ENCODE data around the gene NUBP2.

The NUBP2 gene

GRCh38 chr16:1771188-1771863 lies 11.4 kb upstream of the NUBP2 start, which contains the start of gene NME3:
Gene NME3 (minus strand): TSS chr16:1771543. CDS start chr16:1771534, 9 bp downstream.
- peak; percentile 59 to 61 for DNase-seq (ENCODE audit: extremely low read depth in 1 of 2, low read depth in 1 of 2)

GRCh38 chr16:1771864-1772361 lies 10.8 kb upstream of the NUBP2 start:
- no peak for DNase-seq (ENCODE audit: extremely low read depth in 1 of 2, low read depth in 1 of 2)

- DNase-seq (ENCODE audit: extremely low read depth in 1 of 2, low read depth in 1 of 2) = peak in 1 of 2 donors; percentile 44
Observed at GRCh38 chr16:1772362-1772907, 10.3 kb upstream of the NUBP2 start, which contains the start of gene EME2. Gene EME2 (plus strand): TSS chr16:1772810. CDS start chr16:1773228, 418 bp downstream.

GRCh38 chr16:1772908-1773702 lies 9.7 kb upstream of the NUBP2 start, which contains the start of gene MRPS34:
Gene MRPS34 (minus strand): TSS chr16:1773134. CDS start chr16:1773119, 15 bp downstream.
- DNase-seq (ENCODE audit: extremely low read depth in 1 of 2, low read depth in 1 of 2) = peak; percentile 53 to 69

GRCh38 chr16:1773703-1774447 lies 8.9 kb upstream of the NUBP2 start:
- no peak for DNase-seq (ENCODE audit: extremely low read depth in 1 of 2, low read depth in 1 of 2)

- no peak for DNase-seq (ENCODE audit: extremely low read depth in 1 of 2, low read depth in 1 of 2)
Observed at GRCh38 chr16:1774448-1774780, 8.3 kb upstream of the NUBP2 start.

- DNase-seq (ENCODE audit: extremely low read depth in 1 of 2, low read depth in 1 of 2) = no peak
Observed at GRCh38 chr16:1775006-1775845, 7.5 kb upstream of the NUBP2 start.

- no peak for DNase-seq (ENCODE audit: extremely low read depth in 1 of 2, low read depth in 1 of 2)
Observed at GRCh38 chr16:1775846-1776671, 6.7 kb upstream of the NUBP2 start.

GRCh38 chr16:1776672-1776955 lies 6.1 kb upstream of the NUBP2 start:
- no peak for DNase-seq (ENCODE audit: extremely low read depth in 1 of 2, low read depth in 1 of 2)

- DNase-seq (ENCODE audit: extremely low read depth in 1 of 2, low read depth in 1 of 2) = no peak
Observed at GRCh38 chr16:1776991-1777374, 5.8 kb upstream of the NUBP2 start.

GRCh38 chr16:1777375-1778199 lies 5.2 kb upstream of the NUBP2 start:
- DNase-seq (ENCODE audit: extremely low read depth in 1 of 2, low read depth in 1 of 2) = no peak

- DNase-seq (ENCODE audit: extremely low read depth in 1 of 2, low read depth in 1 of 2) = no peak
Observed at GRCh38 chr16:1778200-1779179, 4.3 kb upstream of the NUBP2 start.

- no peak for DNase-seq (ENCODE audit: extremely low read depth in 1 of 2, low read depth in 1 of 2)
Observed at GRCh38 chr16:1779234-1779701, 3.5 kb upstream of the NUBP2 start.

- DNase-seq (ENCODE audit: extremely low read depth in 1 of 2, low read depth in 1 of 2) = no peak
Observed at GRCh38 chr16:1779741-1780676, 2.8 kb upstream of the NUBP2 start.

- no peak for DNase-seq (ENCODE audit: extremely low read depth in 1 of 2, low read depth in 1 of 2)
Observed at GRCh38 chr16:1780677-1781072, 2.1 kb upstream of the NUBP2 start.

- no peak for DNase-seq (ENCODE audit: extremely low read depth in 1 of 2, low read depth in 1 of 2)
Observed at GRCh38 chr16:1781254-1781653, 1.5 kb upstream of the NUBP2 start.

Measured in stimulated activated CD8-positive, alpha-beta memory T cell treated with anti-CD3 and anti-CD28 coated beads, Interleukin-7, amount 100 ng/mL, for 48 hours (primary cell).